Measurements from ENCODE around the gene EXOC5. TPM values are rescaled to one million over a fixed set of nuclear protein-coding genes. Genes with fewer than 3 reads are reported as not detected.

EXOC5 gene
- total and polyA plus RNA-seq, 8 donors: 6.5 to 51.8 (median 27.2) TPM

DNA sequence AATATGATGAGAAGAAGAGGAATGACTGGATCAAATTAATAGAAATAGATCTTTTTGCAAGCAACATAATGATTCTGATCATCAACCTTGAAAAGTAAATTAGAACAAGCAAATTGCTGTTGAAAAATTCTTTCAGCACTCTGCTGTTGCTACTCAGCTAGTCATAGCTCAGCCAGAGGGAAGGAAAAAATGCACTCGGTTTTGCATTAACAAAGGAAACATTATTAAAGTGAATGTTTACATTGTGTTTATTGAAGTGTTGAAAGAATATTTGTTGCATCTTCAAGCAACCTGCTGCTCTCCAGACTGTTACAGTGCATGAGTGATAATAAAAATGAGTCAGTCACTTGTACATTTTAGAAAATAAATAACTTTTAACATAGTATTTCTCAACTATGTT lies 26.5 kb upstream of the EXOC5 start:
- DNase-seq: no peak
- Histone ChIP-seq H3K4me1 (no peaks in the 10 kb centered on the region), H3K4me3 (no peak overlapping the region), H3K27ac (no peak overlapping the region), H3K27me3 (no peaks in the 10 kb centered on the region), H3K9me3 (no peaks in the 10 kb centered on the region), H3K36me3 (peaks cover 0 to 19% (median 13%) of the 10 kb centered on the region in 4 donors)
- intact Hi-C loops (cut with DNase I; ENCODE audit: low total_unique reads): no loop called here
- no peak for TF ChIP-seq EP300 (IDR thresholded peaks at IDR 0.05)
- no peak for TF ChIP-seq POLR2AphosphoS5 (IDR thresholded peaks at IDR 0.05)
- no peak for TF ChIP-seq POLR2A (IDR thresholded peaks at IDR 0.05)
- TF ChIP-seq CTCF (IDR thresholded peaks at IDR 0.05): no peak
- WGBS, 5 donors: 13 to 45% (median 41%) methylated on average over 1 of the region's 1 CpG

DNA sequence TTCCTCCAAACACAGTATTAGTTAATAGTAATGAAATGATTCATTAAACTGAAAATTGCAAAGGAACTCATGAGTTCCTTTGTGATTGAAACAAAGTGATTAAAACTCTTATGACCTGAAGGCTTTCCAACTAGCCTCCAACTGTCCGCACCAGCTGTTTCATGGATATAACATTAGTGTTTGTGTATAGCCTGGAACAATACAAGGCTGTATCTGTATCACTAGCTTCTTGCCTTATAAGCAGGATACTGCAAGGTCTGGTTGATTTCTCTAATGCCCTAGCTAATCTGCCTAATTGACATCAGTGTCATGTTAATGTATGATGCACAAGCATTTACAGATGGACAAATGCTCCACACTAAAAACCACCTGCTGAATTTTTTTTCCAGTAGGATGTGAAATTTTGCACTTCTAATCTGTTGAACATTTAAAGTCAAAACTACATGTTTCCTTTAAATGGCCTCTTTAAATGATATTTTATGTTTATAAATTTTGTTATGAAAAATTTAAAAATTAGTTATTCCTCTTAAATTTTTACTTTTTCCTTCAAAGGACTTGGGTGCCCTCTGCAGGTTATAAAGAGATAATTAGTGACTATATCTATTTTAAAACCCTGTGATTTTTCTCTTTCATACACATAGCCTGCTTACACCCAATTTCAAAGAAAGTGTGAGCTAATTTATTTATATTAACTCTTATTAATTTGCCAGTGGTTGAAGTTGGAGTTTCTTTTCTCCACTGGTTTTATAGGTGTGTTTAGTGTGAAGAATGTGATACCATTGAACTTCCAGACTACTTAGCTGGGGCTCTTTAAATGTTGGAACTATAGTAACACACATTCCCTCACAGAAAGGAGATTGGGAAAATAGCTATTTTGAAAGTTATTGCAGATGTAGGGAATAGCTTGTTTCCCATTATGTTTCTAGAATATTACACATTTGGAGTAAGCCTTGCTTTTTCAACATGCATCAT lies 25.4 kb upstream of the EXOC5 start:
- WGBS, 5 donors: 95 to 100% (median 96%) methylated on average over 1 of the region's 1 CpG
- intact Hi-C loops (cut with DNase I; ENCODE audit: low total_unique reads): no loop called here
- DNase-seq: peak in 1 of 2 donors; percentile 4

GRCh38 chr14:57291692-57292647 lies 23.3 kb upstream of the EXOC5 start:
- Histone ChIP-seq H3K9me3 (no peaks in the 10 kb centered on the region), H3K4me3 (no peak overlapping the region), H3K27ac (no peak overlapping the region), H3K27me3 (no peaks in the 10 kb centered on the region), H3K4me1 (no peaks in the 10 kb centered on the region), H3K36me3 (peaks cover 0 to 50% (median 41%) of the 10 kb centered on the region in 4 donors)
- no peak for DNase-seq
- no peak for TF ChIP-seq EP300 (IDR thresholded peaks at IDR 0.05)
- no peak for TF ChIP-seq POLR2A (IDR thresholded peaks at IDR 0.05)
- TF ChIP-seq CTCF (IDR thresholded peaks at IDR 0.05): no peak
- TF ChIP-seq POLR2AphosphoS5 (IDR thresholded peaks at IDR 0.05): no peak
- intact Hi-C loops (cut with DNase I; ENCODE audit: low total_unique reads): no loop called here
- WGBS, 5 donors: 49 to 58% (median 53%) methylated on average over 6 of the region's 6 CpGs

More for the DNA sequence above, 25.4 kb upstream of the EXOC5 start:
- H3K36me3 ChIP-seq: peaks cover 0 to 29% (median 24%) of the 10 kb centered on the region in 4 donors
- H3K9me3 ChIP-seq: no peaks in the 10 kb centered on the region
- no peaks in the 10 kb centered on the region for H3K27me3 ChIP-seq
- no peak overlapping the region for H3K27ac ChIP-seq
- TF ChIP-seq EP300 (IDR thresholded peaks at IDR 0.05) (no peak), CTCF (IDR thresholded peaks at IDR 0.05) (peak in 1 of 7 experiments; percentile 10), POLR2AphosphoS5 (IDR thresholded peaks at IDR 0.05) (no peak), POLR2A (IDR thresholded peaks at IDR 0.05) (no peak)
- H3K4me1 ChIP-seq: no peaks in the 10 kb centered on the region
- no peak overlapping the region for H3K4me3 ChIP-seq

DNA sequence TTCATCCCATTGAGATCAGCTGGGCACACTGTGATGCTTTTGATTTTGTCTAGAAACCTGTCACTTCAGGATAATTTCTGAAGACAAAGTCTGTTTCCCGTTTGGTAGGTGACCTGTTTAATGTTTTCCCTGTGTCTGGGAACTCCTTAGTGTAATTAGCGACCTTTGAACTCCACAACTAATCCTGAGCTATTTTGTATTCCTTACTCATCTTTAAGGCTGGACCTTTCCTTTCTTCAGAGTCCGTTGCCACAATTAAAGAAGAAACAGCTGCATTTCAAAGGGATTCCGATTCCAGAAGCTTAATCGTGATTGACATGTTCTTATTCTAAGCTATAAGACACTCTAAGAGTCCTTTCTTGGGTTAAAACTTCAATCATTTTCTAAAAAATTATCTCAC lies 22.0 kb upstream of the EXOC5 start:
- Histone ChIP-seq H3K27me3 (no peaks in the 10 kb centered on the region), H3K4me1 (no peaks in the 10 kb centered on the region), H3K36me3 (peaks cover 0 to 63% (median 53%) of the 10 kb centered on the region in 4 donors), H3K4me3 (no peak overlapping the region), H3K9me3 (no peaks in the 10 kb centered on the region), H3K27ac (no peak overlapping the region)
- 77 to 87% (median 83%) methylated on average over 5 of the region's 5 CpGs for WGBS, 5 donors
- intact Hi-C loops (cut with DNase I; ENCODE audit: low total_unique reads): no loop called here
- no peak for TF ChIP-seq POLR2AphosphoS5 (IDR thresholded peaks at IDR 0.05)
- TF ChIP-seq POLR2A (IDR thresholded peaks at IDR 0.05): no peak
- no peak for TF ChIP-seq CTCF (IDR thresholded peaks at IDR 0.05)
- no peak for TF ChIP-seq EP300 (IDR thresholded peaks at IDR 0.05)
- DNase-seq: no peak

Data from stomach (tissue), 9 donors.